Neural progenitor cell (in vitro differentiated cells): ENCODE results near the gene DNM2.

Source experiments
- EZH2 ChIP-seq: fragments of 200-600 bp; sonication (generic); IDR thresholded peaks from 2 replicates; pipeline ENCODE4 v1.6.1; 2017; ENCODE audit warnings: antibody characterized with exemption, mild to moderate bottlenecking, moderate library complexity
- EZH2phosphoT487 ChIP-seq: fragments of 200-600 bp; sonication (generic); IDR thresholded peaks from 2 replicates; pipeline ENCODE4 v1.6.1; 2017; ENCODE audit warnings: antibody characterized with exemption
- TF ChIP-seq, protein P1 (sequence below): fragments of 200-600 bp; sonication (generic); IDR thresholded peaks from 2 replicates; pipeline ENCODE4 v1.5.1; 2017; ENCODE audit warnings: antibody characterized with exemption, mild to moderate bottlenecking

DNA sequence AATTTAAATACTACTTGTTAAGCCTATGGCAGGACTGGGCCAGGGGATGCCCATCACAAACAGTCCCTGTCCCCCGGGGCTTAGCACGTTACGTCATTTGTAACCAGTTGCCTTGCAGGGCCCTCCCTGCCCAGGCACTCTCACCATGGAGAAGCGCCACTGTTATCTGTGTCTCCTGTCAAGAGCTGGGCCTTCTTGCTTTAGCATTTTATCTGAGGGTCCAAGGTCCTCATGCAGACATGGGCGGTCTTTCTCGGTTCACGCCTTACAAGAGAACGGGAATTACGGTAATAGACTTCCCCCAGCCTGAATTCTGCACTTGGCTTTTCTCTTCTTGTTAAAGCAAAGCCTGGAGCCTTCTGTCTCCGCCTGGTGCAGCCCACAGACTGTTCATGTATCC is 72.0 kb downstream of the DNM2 start:
- TF ChIP-seq EZH2, result no peak
- TF ChIP-seq, protein P1, sequence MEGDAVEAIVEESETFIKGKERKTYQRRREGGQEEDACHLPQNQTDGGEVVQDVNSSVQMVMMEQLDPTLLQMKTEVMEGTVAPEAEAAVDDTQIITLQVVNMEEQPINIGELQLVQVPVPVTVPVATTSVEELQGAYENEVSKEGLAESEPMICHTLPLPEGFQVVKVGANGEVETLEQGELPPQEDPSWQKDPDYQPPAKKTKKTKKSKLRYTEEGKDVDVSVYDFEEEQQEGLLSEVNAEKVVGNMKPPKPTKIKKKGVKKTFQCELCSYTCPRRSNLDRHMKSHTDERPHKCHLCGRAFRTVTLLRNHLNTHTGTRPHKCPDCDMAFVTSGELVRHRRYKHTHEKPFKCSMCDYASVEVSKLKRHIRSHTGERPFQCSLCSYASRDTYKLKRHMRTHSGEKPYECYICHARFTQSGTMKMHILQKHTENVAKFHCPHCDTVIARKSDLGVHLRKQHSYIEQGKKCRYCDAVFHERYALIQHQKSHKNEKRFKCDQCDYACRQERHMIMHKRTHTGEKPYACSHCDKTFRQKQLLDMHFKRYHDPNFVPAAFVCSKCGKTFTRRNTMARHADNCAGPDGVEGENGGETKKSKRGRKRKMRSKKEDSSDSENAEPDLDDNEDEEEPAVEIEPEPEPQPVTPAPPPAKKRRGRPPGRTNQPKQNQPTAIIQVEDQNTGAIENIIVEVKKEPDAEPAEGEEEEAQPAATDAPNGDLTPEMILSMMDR, result no peak
- TF ChIP-seq EZH2phosphoT487, result no peak
